Cerebellar cortex (tissue), 1 donor: ENCODE measurements around the gene QKI.
"Not testable (repeated sequence)": the region's sequence is repeated elsewhere in the genome, so short reads cannot be mapped to it uniquely, and the experiment has no call there.

Source experiments
- DNase-seq: peaks from one replicate; pipeline ENCODE4 v3.0.0-alpha.2; 2015; ENCODE audit warnings: low spot score

QKI gene

DNA sequence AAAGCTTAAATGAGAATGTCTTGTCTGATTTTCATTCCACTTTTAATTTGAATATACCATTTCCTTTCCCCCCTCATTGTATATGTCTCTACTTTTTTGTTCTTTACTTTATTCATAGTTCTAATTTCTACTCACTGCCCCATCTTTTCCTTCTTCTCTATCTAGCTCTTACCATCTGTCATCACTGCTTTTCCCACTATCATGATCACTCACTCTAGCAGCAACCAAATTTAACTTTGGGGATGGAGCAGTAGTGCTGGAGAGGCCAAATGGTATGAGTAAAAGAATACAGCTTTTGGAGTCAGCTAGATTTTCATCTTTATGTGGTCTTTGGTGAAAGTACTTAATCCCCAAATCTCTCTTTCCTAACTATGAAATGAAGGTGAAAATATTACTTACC lies 25.5 kb downstream of the QKI start:
- DNase-seq = no peak

DNA sequence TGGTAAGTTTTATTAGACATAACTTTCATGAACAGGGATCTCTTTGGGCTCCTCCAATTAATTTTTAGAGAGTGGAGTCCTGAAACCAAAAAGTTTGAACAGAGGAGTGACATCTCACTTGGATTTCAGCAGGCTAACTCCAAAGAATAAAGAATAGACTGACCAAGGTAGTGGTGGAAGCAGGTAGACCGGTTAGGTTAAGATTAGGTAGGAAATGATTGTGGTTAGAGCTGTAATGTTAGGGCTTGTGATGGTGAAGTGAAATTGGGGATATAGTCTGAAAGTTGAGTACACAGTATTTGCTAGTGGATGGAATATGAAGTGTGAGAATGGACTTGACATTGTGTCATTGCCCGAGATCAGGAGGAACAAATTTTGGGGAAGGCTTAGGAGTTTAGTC lies 27.8 kb downstream of the QKI start:
- DNase-seq = no peak

DNA sequence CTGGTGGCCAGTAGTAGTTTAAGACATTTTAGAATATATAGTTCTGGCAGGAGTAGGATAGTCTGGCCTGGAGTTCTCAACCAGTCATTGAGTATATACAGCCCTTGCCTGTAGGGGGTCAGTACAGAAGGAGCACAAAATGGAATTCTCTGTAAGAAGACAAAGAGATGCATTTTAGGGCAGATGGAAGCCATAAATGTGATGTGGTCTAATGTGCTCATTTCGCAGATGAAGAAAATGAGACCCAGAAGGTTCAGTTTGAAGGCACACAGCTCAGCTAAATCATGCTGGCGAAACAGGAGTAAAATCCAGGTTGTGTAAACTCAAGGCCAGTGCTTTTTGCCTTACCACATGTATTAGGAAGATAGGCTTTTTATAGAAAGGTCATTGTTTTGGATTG lies 29.6 kb downstream of the QKI start:
- DNase-seq = no peak

DNA sequence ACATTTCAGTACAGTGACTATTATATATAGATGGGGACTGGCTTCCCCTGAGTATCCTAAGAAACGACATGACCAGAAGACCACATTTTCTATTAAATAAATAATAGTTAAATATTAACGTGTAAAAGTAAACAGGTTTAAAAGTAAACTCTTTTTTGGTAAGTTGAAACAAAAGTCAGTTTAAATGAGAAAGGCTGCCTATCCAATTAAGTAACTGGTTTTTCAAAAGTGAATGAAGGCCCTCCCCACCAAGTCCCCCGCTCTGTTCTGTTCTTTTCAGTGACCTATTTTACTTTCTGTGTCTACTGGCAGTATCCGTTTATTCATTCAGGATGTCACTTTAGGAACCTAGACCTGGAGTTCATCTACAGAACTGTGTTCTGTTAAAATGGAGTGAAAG lies 32.0 kb downstream of the QKI start:
- peak; percentile 17 for DNase-seq

DNA sequence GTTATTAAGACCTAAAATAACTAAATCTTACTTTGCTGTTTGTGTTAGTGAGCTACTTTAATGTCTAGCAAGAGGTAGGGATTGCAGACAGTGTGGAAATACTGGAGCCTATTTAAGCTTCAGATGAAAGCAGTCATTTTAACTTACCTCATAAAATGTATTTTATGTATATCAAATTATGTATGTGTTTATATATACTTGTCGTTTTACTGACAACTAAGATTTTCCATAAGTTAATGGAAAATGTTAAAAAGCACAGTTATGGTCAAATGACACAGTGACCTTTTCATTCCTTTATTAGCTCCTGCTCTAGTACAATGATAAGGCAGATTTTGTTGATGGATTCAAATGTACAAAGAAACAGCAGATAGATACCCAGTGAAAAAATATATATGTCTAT lies 34.6 kb downstream of the QKI start:
- DNase-seq = no peak

DNA sequence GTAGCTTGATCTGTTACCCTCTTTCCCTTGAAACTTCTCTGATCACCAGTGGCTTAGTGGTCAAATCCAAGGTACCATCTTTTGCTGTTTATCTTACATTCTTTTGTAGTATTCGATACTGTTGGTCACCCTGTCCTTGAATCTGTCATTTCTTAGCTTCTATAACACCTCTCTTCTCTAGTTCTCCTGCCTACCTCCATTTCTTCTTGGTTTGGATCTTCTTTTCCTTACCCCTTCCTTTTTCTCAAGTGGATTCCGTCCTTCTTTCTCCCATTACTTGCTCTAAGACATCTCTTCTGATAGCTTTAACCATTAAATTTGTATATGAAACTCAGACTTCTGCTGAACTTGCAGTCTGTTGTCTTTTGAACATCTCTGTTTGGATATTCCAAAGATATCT lies 39.9 kb downstream of the QKI start:
- no peak for DNase-seq

DNA sequence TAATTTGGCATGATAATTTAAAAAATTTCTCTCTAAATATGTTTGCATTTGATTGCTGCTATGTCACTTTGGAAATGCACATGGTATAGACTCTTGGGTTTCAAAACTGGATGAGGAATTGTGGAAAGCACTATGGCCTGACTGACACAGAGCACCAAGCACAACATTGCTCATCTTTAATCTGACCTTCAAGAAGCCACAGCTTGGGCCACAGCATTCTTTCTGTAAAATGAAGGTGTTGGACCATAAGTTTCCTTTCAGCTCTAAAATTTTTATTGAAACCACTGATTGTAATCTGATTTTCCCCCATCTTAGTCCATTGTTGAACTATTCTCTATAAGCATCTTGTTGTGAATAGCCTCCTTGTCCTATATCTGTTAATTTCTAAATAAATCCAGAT lies 41.0 kb downstream of the QKI start:
- DNase-seq = no peak

DNA sequence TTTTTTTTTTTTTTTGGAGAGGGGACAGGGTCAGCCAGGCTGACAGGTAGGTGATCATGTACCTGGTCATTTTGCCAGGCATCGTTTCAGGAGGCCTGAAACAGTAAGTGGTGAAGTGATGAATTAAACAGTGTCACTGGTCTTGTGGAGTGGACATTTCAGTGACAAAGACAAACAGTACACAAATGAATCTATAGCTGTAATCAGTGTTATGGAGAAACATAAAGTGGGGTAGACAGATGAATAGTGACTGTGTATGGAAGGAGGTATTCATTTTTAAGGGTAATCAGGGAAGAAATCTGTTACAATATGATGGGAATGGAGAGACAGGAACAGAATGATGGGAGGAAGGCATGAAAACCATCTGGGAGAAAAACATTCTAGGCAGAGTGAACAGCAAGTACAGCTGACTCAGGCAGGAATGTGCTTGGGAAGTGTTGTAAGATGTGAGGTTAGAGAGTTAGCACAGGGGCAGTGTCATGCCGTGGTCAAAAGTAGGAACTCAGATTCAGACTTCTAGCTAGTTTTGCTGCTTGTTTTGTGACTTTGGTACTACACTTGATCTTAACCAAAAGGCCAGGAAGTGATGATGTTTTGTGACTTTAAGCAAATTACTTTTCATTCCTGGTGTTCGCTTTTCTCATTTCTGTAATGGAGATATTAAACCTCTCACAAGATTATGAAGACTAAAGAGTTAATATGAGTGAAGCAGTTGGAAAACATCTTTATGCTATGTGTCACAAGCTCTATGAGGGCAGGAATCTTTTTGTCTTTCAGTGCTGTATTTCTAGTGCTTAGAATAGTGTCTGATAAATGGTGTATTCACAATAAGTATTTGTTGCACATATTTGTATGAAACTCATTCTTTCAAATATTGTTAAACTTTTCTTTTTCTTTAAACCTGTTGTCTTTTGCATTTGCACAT lies 43.4 kb downstream of the QKI start:
- no peak for DNase-seq

DNA sequence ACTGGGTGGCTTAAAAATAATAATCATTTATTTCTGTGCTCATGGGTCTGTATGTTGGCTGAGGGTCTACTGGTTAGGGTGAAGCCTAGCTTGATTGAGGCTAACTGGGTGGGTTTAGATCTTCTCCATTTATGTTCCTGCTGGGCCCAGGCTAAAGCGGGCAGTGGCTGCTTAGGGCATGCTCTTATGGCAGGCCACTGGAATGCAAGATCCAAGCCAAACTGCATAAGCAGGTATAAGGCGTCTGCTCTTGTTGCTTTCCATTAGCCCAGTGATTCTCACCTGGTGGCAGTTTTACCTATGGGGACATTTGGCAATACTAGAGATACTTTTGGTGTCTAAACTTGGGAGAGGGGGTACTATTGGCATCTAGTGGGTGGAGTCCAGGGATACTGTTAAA lies 44.5 kb downstream of the QKI start:
- DNase-seq = no peak

DNA sequence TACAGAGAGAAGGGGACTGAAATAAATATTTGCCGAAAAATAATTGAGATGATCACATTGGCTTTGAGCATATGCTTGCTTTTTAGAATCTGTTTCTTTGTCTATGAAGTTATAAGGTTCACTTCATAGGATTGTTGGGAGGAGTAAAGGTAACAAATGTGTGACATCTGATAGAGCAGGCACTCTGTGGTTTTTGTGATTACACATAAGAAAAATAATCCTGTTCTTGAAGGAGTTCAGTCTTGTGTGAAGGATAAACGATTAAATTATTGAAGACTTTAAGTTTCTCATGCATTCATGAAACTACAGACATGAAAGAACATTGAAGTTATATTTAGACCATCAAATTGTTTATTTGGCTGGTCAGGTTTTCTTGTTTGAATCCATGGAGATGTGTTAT lies 45.0 kb downstream of the QKI start:
- DNase-seq = no peak

DNA sequence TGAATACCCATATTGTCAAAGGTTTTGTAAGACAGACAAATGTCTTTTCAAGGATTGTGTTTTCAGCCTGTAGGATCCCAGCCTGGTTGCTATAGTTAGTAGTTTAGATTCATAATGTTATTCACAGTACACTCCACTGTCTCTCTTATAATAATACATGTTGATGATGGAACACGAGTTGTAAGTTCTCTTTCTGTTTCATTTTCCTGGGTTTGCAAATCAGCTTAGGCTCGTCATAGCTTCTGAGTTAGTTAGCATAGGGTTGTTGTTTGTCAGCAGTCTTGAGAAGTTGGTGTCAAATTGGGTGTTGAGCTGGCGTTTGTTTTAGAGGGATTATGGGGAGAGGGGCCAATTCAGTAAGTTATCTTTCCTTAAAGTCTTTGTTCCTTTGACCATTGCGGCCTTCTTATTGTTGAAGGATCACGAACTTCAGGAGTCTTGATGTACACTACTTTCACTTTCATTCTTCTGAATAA lies 45.8 kb downstream of the QKI start:
- no peak for DNase-seq

DNA sequence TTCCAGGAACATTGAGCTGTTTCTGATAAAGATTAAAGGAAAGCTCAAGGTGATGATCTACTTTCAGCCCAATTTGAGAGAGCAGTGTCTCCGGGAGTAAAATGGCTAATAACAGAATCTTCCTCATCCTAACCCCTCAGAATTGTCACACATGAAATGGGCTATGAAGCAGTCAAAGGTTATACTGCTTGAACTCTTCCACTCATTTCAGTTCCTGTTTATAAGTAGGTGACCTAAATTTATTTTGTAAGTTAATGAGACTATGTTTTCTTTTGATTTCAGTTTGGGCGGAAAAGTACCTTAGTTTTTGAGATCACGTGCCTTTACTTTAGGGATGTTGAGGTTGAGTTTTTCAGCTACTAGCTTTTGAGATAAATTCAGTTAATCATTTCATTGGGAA lies 47.2 kb downstream of the QKI start:
- DNase-seq = no peak

DNA sequence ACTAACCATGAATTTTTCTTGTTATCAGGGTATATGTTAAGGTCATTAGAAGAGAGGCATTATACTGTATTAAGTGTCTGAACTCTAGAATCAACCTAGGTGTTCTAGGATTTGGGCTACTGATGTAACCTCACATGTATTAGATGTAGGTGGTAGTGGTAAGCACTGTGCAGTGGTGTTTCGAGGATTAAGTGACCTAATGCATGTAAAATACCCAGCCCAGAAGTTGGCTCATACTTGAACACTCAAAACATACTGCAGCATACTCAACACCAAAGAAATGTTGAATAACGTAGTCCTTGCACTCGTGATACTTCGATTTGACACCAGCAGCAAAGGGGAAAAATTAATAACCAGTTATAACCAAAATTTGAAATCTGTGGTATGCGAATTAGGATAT lies 48.7 kb downstream of the QKI start:
- DNase-seq = no peak

DNA sequence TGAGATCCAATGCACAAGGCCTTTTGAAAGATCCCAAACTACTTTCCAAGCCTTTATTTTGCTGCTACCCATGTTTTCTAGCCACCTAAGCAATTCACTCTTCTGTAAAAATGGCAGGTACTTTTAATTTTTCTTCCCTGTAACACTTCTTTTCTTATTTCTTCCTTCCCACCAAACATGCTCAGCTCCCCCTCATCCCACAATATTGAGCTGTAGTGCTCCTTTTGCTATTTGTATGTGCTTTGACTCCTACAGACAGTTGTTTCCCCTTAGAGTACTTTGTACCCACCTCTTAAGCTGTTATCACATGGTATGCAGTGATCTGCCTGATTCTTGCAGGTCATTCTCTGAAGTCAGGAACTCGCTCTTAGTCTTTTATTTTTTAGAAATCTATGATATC lies 49.3 kb downstream of the QKI start:
- DNase-seq = no peak

DNA sequence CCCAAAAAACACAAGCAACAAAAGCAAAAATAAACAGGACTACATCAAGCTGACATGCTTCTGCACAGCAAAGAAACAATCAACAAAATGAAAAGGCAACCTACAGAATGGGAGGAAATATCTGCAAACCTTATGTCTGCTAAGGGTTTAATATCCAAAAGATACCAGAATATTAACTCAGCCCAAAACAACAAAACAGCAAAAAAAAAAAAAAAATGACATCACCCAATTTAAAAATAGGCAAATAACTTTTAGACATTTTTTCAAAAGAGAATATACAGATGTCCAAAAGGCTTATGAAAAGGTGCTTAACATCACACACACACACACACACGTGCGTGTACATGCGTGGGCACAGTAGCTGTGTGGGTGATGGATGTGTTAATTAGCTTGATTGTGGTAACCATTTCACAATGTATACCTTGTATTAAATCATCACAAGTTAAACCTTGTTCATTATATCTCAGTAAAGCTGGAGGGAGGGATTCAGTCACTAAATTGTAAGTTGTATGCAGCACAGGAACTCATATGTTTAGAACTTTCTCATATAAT lies 52.4 kb downstream of the QKI start:
- no peak for DNase-seq

DNA sequence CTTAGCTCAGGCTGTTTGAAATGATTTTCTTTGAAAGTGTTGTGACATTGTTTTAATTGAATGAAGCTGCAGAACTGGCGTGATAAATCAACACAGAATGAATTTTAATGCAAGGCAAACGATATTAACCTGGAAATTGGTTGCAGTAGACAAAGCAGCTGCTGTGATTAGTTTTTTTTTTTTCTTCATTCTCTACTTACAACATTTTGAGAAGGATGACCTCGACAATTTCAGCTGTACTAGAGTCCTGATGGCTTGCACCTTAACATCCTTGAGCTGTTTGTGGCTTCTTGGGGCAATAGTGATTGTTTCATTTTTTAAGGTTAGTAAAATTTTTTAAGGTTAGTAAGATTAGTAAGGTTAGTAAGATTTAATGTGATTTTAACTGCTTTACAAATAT lies 54.2 kb downstream of the QKI start:
- DNase-seq = no peak

DNA sequence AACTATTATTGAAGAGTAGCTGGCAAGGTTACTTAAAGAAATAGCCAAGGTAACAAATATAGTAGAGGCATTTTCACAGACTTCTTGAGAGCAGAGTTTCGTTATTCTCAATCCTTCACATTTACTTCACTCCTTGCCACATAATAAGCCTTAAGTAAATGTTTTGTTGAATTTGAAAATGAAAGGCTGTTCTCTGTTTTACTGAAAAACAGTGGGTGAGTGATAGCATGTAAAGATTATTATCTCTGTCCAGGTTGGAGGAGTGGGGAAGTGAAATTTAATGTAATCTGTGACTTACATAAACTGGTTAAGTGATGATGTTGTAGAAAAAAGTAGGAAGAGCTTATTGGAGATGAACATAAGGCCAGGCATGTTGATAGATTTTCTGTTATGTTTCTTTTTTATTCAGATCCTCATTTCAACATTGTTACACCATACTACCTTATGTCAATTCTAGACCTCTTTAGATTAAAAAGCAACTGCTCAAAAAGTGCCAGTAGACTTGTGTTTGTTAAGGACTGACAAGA lies 55.0 kb downstream of the QKI start:
- DNase-seq = no peak

DNA sequence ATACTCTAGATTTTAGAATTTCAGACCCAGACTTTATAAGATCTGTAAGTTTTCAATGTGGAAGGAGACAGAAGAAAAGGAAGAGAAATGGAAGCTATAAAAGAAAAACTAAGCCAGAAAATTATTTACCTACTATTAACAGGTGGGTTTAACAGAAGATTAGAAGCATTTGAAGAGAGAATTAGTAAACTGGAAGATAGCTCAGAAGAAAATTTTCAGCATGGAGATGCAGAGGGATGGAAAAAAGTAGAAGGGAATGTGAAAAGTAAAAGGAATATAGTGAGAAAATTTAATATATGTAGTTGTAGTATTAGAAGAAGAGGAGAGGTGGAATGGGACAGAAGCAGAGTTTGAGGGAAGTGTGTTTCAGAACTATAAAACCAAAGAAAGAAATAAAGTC lies 56.1 kb downstream of the QKI start:
- no peak for DNase-seq

DNA sequence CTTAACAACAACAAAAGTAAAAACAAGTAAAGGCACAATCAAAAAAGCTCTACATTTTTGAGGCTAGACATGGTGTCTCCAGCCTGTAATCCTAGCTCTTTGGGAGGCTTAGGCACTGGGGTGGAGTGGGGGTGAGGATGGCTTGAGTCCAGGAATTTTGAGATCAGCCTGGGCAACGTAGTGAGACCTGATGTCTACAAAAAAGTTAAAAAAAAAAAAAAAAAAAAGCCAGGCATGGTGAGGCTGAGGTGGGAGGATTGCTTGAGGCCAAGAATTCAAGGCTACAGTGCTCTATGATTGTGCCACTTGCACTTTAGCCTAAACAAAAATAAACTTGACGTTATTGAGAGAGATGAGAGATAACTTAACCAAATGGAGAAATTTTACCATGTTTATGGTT lies 60.1 kb downstream of the QKI start:
- DNase-seq = no peak

DNA sequence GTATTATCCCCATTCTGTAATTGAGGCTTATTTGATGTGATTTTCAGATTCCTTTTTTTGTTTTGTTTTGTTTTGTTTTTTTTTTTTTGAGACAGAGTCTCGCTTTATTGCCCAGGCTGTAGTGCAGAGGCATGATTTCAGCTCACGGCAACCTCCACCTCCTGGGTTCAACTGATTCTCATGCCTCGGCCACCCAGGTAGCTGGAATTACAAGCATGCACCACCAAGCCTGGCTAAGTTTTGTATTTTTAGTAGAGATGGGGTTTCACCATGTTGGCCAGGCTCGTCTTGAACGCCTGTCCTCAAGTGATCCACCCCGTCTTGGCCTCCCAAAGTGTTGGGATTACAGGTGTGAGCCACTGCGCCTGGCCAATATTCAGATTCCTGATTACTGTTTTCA lies 62.4 kb downstream of the QKI start:
- not testable (repeated sequence) for DNase-seq

DNA sequence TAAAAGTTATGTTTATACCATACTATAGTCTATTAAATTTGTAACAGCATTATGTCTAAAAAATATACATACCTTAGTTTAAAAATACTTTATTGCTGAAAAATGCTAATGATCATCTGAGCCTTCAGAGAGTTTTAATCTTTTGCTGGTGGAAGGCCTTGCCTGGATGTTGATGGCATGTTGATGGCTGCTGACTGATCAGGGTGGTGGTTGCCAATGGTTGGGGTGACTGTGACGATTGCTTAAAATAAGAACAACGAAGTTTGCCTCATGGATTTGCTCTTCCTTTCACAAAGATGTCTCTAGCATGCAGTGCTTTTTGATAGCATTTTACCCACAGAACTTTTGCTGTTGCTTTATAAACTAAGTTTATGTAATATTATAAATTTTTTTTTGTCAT lies 68.6 kb downstream of the QKI start:
- no peak for DNase-seq

DNA sequence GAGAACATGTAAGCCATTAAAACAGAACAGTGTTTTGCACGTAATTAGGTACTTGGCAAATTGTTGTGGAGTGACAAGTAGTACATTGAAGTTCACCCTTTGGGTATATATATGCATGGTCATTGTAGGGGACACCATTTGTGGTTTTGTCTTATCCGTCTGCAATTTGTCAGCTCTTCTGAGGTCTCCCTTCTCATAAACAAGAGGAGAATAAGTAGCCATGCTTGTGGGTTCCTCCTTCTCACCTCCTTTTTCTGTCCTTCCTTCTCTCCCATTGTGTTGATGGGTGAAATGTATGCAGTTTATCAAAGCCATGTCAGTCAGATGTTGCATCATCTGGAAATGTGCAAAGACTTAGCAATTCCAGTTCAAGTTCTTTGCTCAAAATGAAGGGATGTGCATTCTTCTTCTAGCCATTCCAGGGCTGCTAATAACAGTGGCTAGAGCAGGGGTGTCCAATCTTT lies 70.9 kb downstream of the QKI start:
- no peak for DNase-seq

DNA sequence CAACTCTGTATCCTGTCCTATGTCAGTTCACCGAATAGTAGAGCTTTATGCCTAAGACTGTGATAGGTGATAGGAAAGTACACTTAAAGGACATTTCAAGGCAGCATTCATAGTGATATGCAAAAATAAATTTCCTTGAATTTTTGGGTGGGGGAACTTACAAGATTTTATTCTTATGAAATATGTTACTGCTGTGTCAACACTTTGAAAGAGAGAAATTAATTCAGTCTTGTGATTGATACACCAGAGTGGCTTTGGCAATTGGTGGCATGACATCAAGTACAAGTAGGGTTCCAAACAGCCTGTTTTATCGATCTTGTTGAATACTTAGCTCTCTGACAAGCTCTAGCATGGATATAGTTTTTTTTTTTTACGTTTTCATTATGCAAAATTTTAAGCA lies 72.3 kb downstream of the QKI start:
- DNase-seq = no peak

DNA sequence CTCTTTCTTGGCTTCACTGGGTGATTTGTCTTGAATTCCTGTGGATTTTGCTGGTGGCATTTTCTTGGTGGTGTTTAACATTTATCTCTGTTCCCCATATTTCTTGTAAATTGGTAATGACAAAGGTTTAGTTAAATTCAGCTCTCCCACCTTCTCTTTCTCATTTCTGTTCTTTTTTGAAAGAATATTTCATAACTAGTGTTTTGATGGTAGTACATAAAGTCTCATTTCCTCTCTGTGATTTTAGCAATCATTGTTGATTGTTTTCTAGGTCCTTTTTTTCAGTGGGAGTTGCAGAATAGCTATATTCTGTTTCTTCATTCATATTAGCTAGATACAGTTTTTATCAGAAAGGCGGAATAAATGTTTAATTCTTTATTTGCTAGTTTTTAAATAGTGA lies 73.1 kb downstream of the QKI start:
- no peak for DNase-seq
